Neural progenitor cell (in vitro differentiated cells): ENCODE data around the gene PPP5C.

ENCODE experiments used
- CTCF ChIP-seq: fragments of 200-600 bp; sonication (generic); IDR thresholded peaks from 2 replicates; pipeline ENCODE4 v1.5.1; 2017; ENCODE audit warnings: antibody characterized with exemption, mild to moderate bottlenecking
- EZH2phosphoT487 ChIP-seq: fragments of 200-600 bp; sonication (generic); IDR thresholded peaks from 2 replicates; pipeline ENCODE4 v1.6.1; 2017; ENCODE audit warnings: antibody characterized with exemption

GRCh38 chr19:46347572-46347883 lies 641 bp downstream of the PPP5C start:
- TF ChIP-seq CTCF = no peak
- no peak for TF ChIP-seq EZH2phosphoT487
